Sigmoid colon (tissue), 7 donors: ENCODE data around the gene ETV5. TPM values are rescaled to one million over a fixed set of nuclear protein-coding genes. Genes with fewer than 3 reads are reported as not detected.

Experiments
- DNase-seq: peaks from one replicate; pipeline ENCODE4 v3.0.0-alpha.2; 2019
- H3K27ac ChIP-seq, 4 donors: fragments of 200-600 bp; sonication (generic); one replicate each; pipeline ENCODE4 v1.5.1; 2016 to 2019; ENCODE audit warnings: mild to moderate bottlenecking in 1 of 4
- H3K27me3 ChIP-seq, 3 donors: fragments of 200-600 bp; sonication (generic); one replicate each; pipeline ENCODE4 v1.5.1; 2019; ENCODE audit warnings: mild to moderate bottlenecking in 1 of 3
- H3K36me3 ChIP-seq, 4 donors: fragments of 200-600 bp; sonication (generic); one replicate each; pipeline ENCODE4 v1.5.1; 2016 to 2019
- H3K4me1 ChIP-seq, 4 donors: fragments of 200-600 bp; sonication (generic); one replicate each; pipeline ENCODE4 v1.5.1; 2017 to 2019
- H3K4me3 ChIP-seq, 4 donors: fragments of 200-600 bp; sonication (generic); one replicate each; pipeline ENCODE4 v1.5.1; 2017 to 2019; ENCODE audit warnings: mild to moderate bottlenecking in 2 of 4, moderate library complexity in 1 of 4
- H3K9me3 ChIP-seq, 4 donors: fragments of 200-600 bp in 3 of 4; sonication (generic) in 3 of 4; one replicate each; pipeline versions ENCODE4 v1.5.1 to v1.6.1; 2013 to 2019
- EP300 ChIP-seq, 4 donors: sonication (generic); formaldehyde crosslinking; IDR thresholded peaks; one replicate each; pipeline ENCODE4 v1.6.1; 2017; ENCODE audit warnings: antibody characterized with exemption in 4 of 4
- POLR2A ChIP-seq, 2 donors: fragments of 450-650 bp; IDR thresholded peaks; one replicate each; pipeline ENCODE4 v1.6.1; 2016; ENCODE audit warnings: antibody characterized with exemption in 2 of 2, mild to moderate bottlenecking in 2 of 2, moderate library complexity in 2 of 2
- POLR2AphosphoS5 ChIP-seq, 4 donors: sonication (generic); formaldehyde crosslinking; IDR thresholded peaks; one replicate each; pipeline ENCODE4 v1.6.1; 2017; ENCODE audit warnings: antibody characterized with exemption in 4 of 4
- WGBS, 2 donors: extraction: QIAGEN DNeasy Blood & Tissue Kit; methylation state at CpG; one replicate each; pipeline ENCODE4 v1.1.7; 2013; 5-methylcytosine and 5-hydroxymethylcytosine counted together
- intact Hi-C: fragments of 100-400 bp; cut with DNase I; formaldehyde crosslinking; loops from one replicate; pipeline ENCODE4 v1.15.1; 2023
- polyA plus RNA-seq, 3 donors: library from polyadenylated mRNA; stranded (reverse); fragments of 200-250 nt; gene quantifications; one replicate each; pipeline ENCODE4 v1.2.3, GENCODE V29; 2013
- total RNA-seq, 4 donors: library from RNA; depleted of rRNA; stranded (reverse); fragments of >200 nt; gene quantifications; one replicate each; pipeline ENCODE4 v1.1.0, GENCODE V29; 2016
- TF ChIP-seq, protein P1 (sequence below), 4 experiments: fragments of 450-650 bp in 3 of 4; fragments of 200-600 bp in 1 of 4; IDR thresholded peaks; one replicate each; pipeline ENCODE4 v1.5.1; 2016 to 2019; ENCODE audit warnings: antibody characterized with exemption in 4 of 4, mild to moderate bottlenecking in 3 of 4, moderate library complexity in 2 of 4
- donor health status: healthy with polysubstance abuse.
- donor health status: Bipolar disorder and iron deficiency.
- donor health status: healthy.

The ETV5 gene
- total and polyA plus RNA-seq, 7 donors: 2.3 to 8.4 (median 6.3) TPM

DNA sequence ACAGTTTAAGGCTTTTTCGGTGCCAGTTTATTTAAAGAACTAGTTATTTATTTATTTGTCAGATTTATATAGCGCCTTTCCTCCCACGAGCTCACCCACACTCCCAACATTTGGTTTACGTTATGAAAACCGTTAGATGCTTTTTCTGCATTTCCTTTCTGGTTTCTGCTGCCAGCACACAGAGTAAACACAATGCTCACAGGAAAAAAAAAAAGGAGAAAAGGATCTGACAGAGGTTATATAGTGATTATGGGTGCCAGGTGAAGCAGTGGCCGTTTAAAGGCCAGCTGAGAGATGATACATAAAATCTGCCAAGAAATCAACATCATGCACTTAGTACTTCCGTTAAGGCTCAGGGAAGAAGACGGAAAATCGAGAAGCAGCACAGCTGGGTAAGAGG is 37.9 kb downstream of the ETV5 start:
- TF ChIP-seq POLR2A (IDR thresholded peaks at IDR 0.05): no peak
- TF ChIP-seq, protein P1, sequence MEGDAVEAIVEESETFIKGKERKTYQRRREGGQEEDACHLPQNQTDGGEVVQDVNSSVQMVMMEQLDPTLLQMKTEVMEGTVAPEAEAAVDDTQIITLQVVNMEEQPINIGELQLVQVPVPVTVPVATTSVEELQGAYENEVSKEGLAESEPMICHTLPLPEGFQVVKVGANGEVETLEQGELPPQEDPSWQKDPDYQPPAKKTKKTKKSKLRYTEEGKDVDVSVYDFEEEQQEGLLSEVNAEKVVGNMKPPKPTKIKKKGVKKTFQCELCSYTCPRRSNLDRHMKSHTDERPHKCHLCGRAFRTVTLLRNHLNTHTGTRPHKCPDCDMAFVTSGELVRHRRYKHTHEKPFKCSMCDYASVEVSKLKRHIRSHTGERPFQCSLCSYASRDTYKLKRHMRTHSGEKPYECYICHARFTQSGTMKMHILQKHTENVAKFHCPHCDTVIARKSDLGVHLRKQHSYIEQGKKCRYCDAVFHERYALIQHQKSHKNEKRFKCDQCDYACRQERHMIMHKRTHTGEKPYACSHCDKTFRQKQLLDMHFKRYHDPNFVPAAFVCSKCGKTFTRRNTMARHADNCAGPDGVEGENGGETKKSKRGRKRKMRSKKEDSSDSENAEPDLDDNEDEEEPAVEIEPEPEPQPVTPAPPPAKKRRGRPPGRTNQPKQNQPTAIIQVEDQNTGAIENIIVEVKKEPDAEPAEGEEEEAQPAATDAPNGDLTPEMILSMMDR (IDR thresholded peaks at IDR 0.05): no peak
- no peak for TF ChIP-seq EP300 (IDR thresholded peaks at IDR 0.05)
- Histone ChIP-seq H3K27ac (no peak overlapping the region), H3K4me1 (no peaks in the 10 kb centered on the region), H3K4me3 (no peak overlapping the region), H3K36me3 (peaks cover 0 to 8% (median 2%) of the 10 kb centered on the region in 4 donors), H3K27me3 (no peaks in the 10 kb centered on the region), H3K9me3 (no peaks in the 10 kb centered on the region)
- DNase-seq: no peak
- intact Hi-C loops: no loop called here
- 12 to 24% methylated on average over 9 of the region's 9 CpGs for WGBS, 2 donors

DNA sequence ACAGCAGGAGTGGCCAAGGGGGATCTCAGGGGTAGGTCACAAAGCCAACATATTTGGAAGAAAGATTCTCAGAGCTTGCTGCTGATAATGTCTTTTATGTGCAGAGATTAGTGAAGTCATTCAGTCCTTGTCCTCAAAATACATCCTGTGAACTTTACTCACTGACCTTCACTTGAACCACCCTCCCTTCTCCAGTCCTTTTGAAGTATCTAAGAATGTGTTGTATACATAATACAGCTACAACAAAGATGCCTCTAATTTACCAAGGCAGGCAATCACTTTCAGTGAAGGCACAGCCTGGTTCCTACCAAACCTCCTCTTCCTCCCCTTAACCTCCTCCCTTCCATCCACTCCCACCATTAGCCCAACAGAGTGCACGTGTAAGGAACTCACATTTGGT is 38.3 kb downstream of the ETV5 start:
- TF ChIP-seq EP300 (IDR thresholded peaks at IDR 0.05) (no peak), POLR2AphosphoS5 (IDR thresholded peaks at IDR 0.05) (no peak), POLR2A (IDR thresholded peaks at IDR 0.05) (no peak)
- TF ChIP-seq, protein P1 (IDR thresholded peaks at IDR 0.05): no peak
- DNase-seq: no peak
- H3K27me3 ChIP-seq: no peaks in the 10 kb centered on the region
- peaks cover 0 to 8% (median under 1%) of the 10 kb centered on the region in 4 donors for H3K36me3 ChIP-seq
- no peak overlapping the region for H3K27ac ChIP-seq
- H3K4me3 ChIP-seq: no peak overlapping the region
- intact Hi-C loops: no loop called here
- WGBS, 2 donors: 37 to 48% methylated on average over 1 of the region's 1 CpG
- H3K4me1 ChIP-seq: no peaks in the 10 kb centered on the region
- no peaks in the 10 kb centered on the region for H3K9me3 ChIP-seq

DNA sequence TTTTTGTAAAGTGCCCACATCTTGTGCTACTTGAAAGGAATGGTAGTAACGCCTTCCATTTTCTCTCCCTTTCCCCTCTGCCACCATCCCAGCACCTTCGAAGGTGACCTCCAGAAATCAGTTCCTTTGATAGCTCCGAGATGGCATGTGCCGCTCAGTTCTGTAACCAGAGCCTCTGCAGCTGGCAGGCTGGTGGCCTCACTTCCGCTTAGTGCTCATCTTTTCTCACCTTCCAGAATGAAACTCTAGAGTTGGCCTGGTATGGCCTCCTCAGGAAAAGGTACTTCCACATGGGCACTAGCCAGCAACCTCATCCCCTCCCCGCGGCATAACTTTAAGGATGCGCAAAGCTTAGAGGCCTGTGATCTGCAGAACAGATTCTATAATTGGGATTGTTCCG is 38.8 kb downstream of the ETV5 start:
- 94 to 96% methylated on average over 9 of the region's 9 CpGs for WGBS, 2 donors
- Histone ChIP-seq H3K27me3 (no peaks in the 10 kb centered on the region), H3K27ac (no peak overlapping the region), H3K4me3 (no peak overlapping the region), H3K4me1 (no peaks in the 10 kb centered on the region), H3K36me3 (peaks cover 0 to 6% (median 2%) of the 10 kb centered on the region in 4 donors), H3K9me3 (no peaks in the 10 kb centered on the region)
- no peak for TF ChIP-seq EP300 (IDR thresholded peaks at IDR 0.05)
- TF ChIP-seq POLR2AphosphoS5 (IDR thresholded peaks at IDR 0.05): no peak
- TF ChIP-seq, protein P1 (IDR thresholded peaks at IDR 0.05): no peak
- TF ChIP-seq POLR2A (IDR thresholded peaks at IDR 0.05): no peak
- intact Hi-C loops: no loop called here
- DNase-seq: no peak

DNA sequence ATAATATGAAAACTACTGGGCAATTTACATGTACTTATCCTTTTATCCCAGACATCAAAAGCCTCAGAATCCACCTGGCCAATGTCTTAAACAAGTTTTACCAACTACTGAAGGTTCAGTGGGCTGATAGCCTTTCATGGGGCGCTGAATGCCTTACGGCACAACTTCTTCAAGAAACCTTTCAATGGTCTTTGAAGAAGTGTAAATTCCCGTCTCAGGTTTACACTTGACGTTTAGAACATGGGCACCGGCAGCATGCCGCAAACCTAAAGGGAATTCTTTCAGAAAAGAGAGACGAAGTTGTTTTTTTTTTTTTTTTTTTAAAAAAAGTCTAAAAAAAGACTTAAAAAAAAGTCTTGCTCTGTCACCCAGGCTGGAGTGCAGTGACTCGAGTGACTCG is 39.7 kb downstream of the ETV5 start:
- Histone ChIP-seq H3K9me3 (no peaks in the 10 kb centered on the region), H3K27ac (no peak overlapping the region), H3K4me3 (no peak overlapping the region), H3K4me1 (no peaks in the 10 kb centered on the region), H3K36me3 (peaks cover 0 to 5% (median 0%) of the 10 kb centered on the region in 4 donors), H3K27me3 (no peaks in the 10 kb centered on the region)
- 94 to 95% methylated on average over 9 of the region's 9 CpGs for WGBS, 2 donors
- no peak for DNase-seq
- TF ChIP-seq POLR2A (IDR thresholded peaks at IDR 0.05) (no peak), POLR2AphosphoS5 (IDR thresholded peaks at IDR 0.05) (no peak), EP300 (IDR thresholded peaks at IDR 0.05) (no peak)
- TF ChIP-seq, protein P1 (IDR thresholded peaks at IDR 0.05): no peak
- intact Hi-C loops: no loop called here

DNA sequence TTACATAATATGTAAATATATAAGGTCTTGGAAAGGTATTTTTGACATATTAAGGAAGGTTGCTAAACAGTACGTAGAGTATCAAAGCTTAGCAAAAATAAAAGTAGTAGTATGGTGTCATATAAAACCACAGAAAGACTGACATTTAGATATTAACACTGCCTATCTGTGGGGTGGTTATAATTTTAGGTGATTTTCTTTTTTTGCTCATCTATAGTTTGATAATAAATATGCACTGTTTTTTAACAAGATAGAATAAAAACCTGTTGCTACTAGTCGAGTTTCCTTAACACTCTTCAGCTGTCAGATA is 40.7 kb downstream of the ETV5 start:
- 35 to 54% methylated on average over 2 of the region's 2 CpGs for WGBS, 2 donors
- TF ChIP-seq, protein P1 (IDR thresholded peaks at IDR 0.05): no peak
- TF ChIP-seq POLR2A (IDR thresholded peaks at IDR 0.05) (no peak), POLR2AphosphoS5 (IDR thresholded peaks at IDR 0.05) (no peak)
- Histone ChIP-seq H3K36me3 (peaks cover 0 to 5% (median 0%) of the 10 kb centered on the region in 4 donors), H3K4me3 (no peak overlapping the region), H3K27me3 (no peaks in the 10 kb centered on the region), H3K9me3 (no peaks in the 10 kb centered on the region), H3K27ac (no peak overlapping the region), H3K4me1 (no peaks in the 10 kb centered on the region)
- no peak for DNase-seq
- intact Hi-C loops: no loop called here
